K562 (cell line): ENCODE measurements around the gene DHRS12. TPM values are rescaled to one million over a fixed set of nuclear protein-coding genes. Genes with fewer than 3 reads are reported as not detected.

Experiments used
- ATAC-seq: fragments of 200-7000 bp; cut with Tn5 transposase; 3 replicates; pipeline ENCODE4 v1.9.1; 2020; ENCODE audit warnings: moderate library complexity
- BruUV-seq: library from RNA; stranded (reverse); fragments of 400-500 nt; replicated peaks from 2 replicates; lab custom pipeline; 2021; lab: Mats Ljungman, UMichigan
- CTCF ChIA-PET: fragments of 300-600 bp; formaldehyde crosslinking; extraction: SDS; loops from one replicate; lab custom pipeline; 2021; ENCODE audit warnings: low intra/inter-chr PET ratio; lab: Yijun Ruan, JAX
- POLR2A ChIA-PET: fragments of 300-600, 350-650 bp; sonication (Branson Sonifier 250); formaldehyde crosslinking; extraction: SDS; loops from one replicate; lab custom pipeline; 2021; ENCODE audit warnings: antibody characterized with exemption, inconsistent platforms; lab: Yijun Ruan, JAX
- DNase-seq, 4 experiments: peaks; one replicate each; pipeline versions ENCODE4 v3.0.0 to v3.0.0-alpha.2; 2011 to 2018; ENCODE audit warnings: low spot score in 3 of 4, mixed read lengths in 3 of 4; ENCODE audit errors: extremely low read depth in 1 of 4
- FAIRE-seq: peaks from 2 replicates; lab custom pipeline; 2011; peaks lifted over from hg19 to GRCh38; lab: Jason Lieb, UNC
- H2AFZ ChIP-seq: 2 replicates; pipeline ENCODE4 v1.6.0; 2011; ENCODE audit warnings: low read depth, low read length, control low read depth, inconsistent platforms
- H3K27ac ChIP-seq: fragments of 200-600 bp; 3 replicates; pipeline ENCODE4 v1.8.0; 2011; ENCODE audit warnings: low read depth, mild to moderate bottlenecking, control low read depth, inconsistent platforms, low read length, moderate library complexity, mixed read lengths; ENCODE audit errors: extremely low read depth
- H3K27me3 ChIP-seq, 2 experiments: fragments of 300-600 bp in 1 of 2; 2 replicates in 1 of 2; 3 replicates in 1 of 2; pipeline versions ENCODE4 v1.6.0 to v1.8.0; 2011; ENCODE audit warnings: inconsistent platforms in 2 of 2, low read length in 2 of 2, mild to moderate bottlenecking in 1 of 2, mixed read lengths in 1 of 2, moderate library complexity in 1 of 2; ENCODE audit not compliant: control insufficient read depth in 2 of 2, insufficient read depth in 2 of 2
- H3K36me3 ChIP-seq: fragments of 300-600 bp; 3 replicates; pipeline ENCODE4 v1.8.0; 2011; ENCODE audit warnings: mild to moderate bottlenecking, low read length, inconsistent platforms; ENCODE audit not compliant: control insufficient read depth, insufficient read depth
- H3K4me1 ChIP-seq, 2 experiments: fragments of 200-600 bp in 1 of 2; replicated peaks in 1 of 2; 2 replicates in 1 of 2; 3 replicates in 1 of 2; pipeline versions ENCODE4 v1.5.1 to v1.8.0; 2011; ENCODE audit warnings: inconsistent platforms in 2 of 2, low read length in 2 of 2, mild to moderate bottlenecking in 1 of 2, mixed read lengths in 1 of 2, moderate library complexity in 1 of 2; ENCODE audit not compliant: control insufficient read depth in 2 of 2, insufficient read depth in 2 of 2
- H3K4me2 ChIP-seq: 2 replicates; pipeline ENCODE4 v1.6.1; 2011; ENCODE audit warnings: low read length, control low read depth, inconsistent platforms, mixed read lengths; ENCODE audit not compliant: insufficient read depth
- H3K4me3 ChIP-seq: fragments of 200-600 bp; sonication (generic), shearing (Covaris generic); 2 replicates; pipeline ENCODE4 v1.5.1; 2016; ENCODE audit warnings: control low read depth, inconsistent platforms
- H3K79me2 ChIP-seq: fragments of 200-600 bp; 3 replicates; pipeline ENCODE4 v1.8.0; 2011; ENCODE audit warnings: low read length, inconsistent platforms; ENCODE audit not compliant: control insufficient read depth, insufficient read depth
- H3K9ac ChIP-seq, 2 experiments: 2 replicates each; pipeline versions ENCODE4 v1.6.0 to v1.6.1; 2011; ENCODE audit warnings: low read depth in 2 of 2, low read length in 2 of 2, control low read depth in 1 of 2, inconsistent platforms in 1 of 2, mild to moderate bottlenecking in 1 of 2, mixed read lengths in 1 of 2; ENCODE audit not compliant: insufficient read depth in 1 of 2
- H3K9me1 ChIP-seq: one replicate; pipeline ENCODE4 v1.6.0; 2011; ENCODE audit warnings: inconsistent platforms, mild to moderate bottlenecking, low read length, moderate library complexity; ENCODE audit not compliant: control insufficient read depth, insufficient read depth
- H3K9me3 ChIP-seq: replicated peaks from 2 replicates; pipeline ENCODE4 v1.5.1; 2011; ENCODE audit warnings: low read depth, low read length, inconsistent platforms; ENCODE audit not compliant: control insufficient read depth, insufficient read depth
- H4K20me1 ChIP-seq: replicated peaks from 2 replicates; pipeline ENCODE4 v1.6.1; 2011; ENCODE audit warnings: low read length, inconsistent platforms, mixed read lengths; ENCODE audit not compliant: control insufficient read depth, insufficient read depth
- ZFP36 ChIP-seq: fragments of 150-350 bp; IDR thresholded peaks from 2 replicates; pipeline ENCODE4 v1.6.1; 2018; ENCODE audit warnings: low read length, low read depth; ENCODE audit not compliant: partially characterized antibody
- WGBS: fragments of 100-300 bp; shearing (Covaris generic); methylation state at CpG from one replicate; pipeline ENCODE4 v1.1.6; 2016; ENCODE audit warnings: low coverage, mixed read lengths; ENCODE audit not compliant: insufficient coverage; ENCODE audit errors: missing lambda C conversion rate; 5-methylcytosine and 5-hydroxymethylcytosine counted together
- in situ Hi-C: fragments of 300-500 bp; cut with MboI; formaldehyde crosslinking; loops from 4 replicates; pipeline ENCODE4 v1.15.0; 2018; ENCODE audit warnings: inconsistent platforms, mixed read lengths
- intact Hi-C: fragments of 100-400 bp; cut with micrococcal nuclease; formaldehyde crosslinking; loops from 2 replicates; pipeline ENCODE4 v1.14.2; 2022
- polyA plus RNA-seq, 8 experiments: library from polyadenylated mRNA; depleted of rRNA in 4 of 8; stranded (reverse) in 5 of 8; unstranded in 3 of 8; fragments of >200 nt; fragmentation: Nextera tagmentation in 2 of 8; fragmentation: Illumina TruSeq in 1 of 8; extraction: Ambion mirVana in 2 of 8; extraction: Trizol in 1 of 8; gene quantifications; 2 replicates each; pipeline versions ENCODE4 v1.2.1 to v1.2.3, GENCODE V29; 2011 to 2014; ENCODE audit warnings: inconsistent platforms in 1 of 8, missing spikeins in 1 of 8
- total RNA-seq, 7 experiments: library from RNA; depleted of rRNA in 6 of 7; stranded (reverse); fragments of >200 nt in 6 of 7; fragmentation: Illumina TruSeq in 2 of 7; extraction: Trizol in 2 of 7; gene quantifications; 2 replicates each; pipeline versions ENCODE4 v1.2.1 to v1.2.3, GENCODE V29; 2011 to 2021; ENCODE audit warnings: low replicate concordance in 1 of 7
- TF ChIP-seq, protein P1 (sequence below): fragments of 450-650 bp; IDR thresholded peaks from 2 replicates; pipeline ENCODE4 v1.6.1; 2014; ENCODE audit warnings: low read depth, mild to moderate bottlenecking, moderate library complexity, borderline replicate concordance

DHRS12 gene
- total and polyA plus RNA-seq, 9 of the 15 experiments (the other 6 are each of a cell fraction or from before 2014, with no cell fraction given): 0.62 to 2.7 (median 0.98) TPM

DNA sequence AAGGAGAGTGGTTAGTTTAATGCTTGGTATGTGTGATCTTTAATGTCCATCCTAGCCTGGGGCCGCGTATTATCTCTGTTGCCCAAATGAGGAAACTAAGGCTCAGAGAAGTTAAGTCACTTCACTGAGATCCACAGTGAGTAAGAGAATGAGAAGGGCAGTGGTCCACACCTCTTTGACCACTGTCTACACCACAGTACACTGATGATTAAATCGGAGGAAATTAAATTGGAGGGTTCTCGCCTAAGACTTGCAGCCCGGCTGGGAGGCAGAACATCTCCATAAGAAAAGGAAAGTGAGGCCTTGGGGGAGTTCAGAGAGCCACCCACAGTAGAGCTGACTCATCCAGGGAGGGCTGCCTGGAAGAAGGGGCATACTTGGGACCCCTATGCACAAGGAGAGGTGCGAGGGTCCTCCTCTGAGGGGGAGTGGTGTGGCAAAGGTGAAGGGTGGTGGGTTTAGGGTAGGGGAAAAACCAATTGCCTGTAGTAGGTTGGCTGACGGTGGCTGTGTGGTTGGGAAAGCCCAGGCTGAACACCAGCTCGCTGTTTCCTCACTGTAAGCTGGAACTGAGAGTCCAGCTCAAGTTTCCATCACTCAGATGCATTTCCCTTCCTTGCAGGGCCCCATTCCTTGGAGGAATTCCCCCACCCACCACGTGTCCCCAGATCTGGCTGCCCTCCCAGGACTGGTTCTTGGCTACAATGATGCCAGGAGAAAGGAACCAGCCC is 15.0 kb upstream of the DHRS12 start:
- FAIRE-seq: no peak
- no peaks in the 10 kb centered on the region for H3K9me3 ChIP-seq
- TF ChIP-seq, protein P1, sequence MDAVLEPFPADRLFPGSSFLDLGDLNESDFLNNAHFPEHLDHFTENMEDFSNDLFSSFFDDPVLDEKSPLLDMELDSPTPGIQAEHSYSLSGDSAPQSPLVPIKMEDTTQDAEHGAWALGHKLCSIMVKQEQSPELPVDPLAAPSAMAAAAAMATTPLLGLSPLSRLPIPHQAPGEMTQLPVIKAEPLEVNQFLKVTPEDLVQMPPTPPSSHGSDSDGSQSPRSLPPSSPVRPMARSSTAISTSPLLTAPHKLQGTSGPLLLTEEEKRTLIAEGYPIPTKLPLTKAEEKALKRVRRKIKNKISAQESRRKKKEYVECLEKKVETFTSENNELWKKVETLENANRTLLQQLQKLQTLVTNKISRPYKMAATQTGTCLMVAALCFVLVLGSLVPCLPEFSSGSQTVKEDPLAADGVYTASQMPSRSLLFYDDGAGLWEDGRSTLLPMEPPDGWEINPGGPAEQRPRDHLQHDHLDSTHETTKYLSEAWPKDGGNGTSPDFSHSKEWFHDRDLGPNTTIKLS: no peak
- TF ChIP-seq ZFP36: peak; percentile 54
- DNase-seq: no peak
- H3K9ac ChIP-seq: no peak overlapping the region
- H3K79me2 ChIP-seq: no peaks in the 10 kb centered on the region
- in situ Hi-C loops: no loop called here
- H4K20me1 ChIP-seq: no peaks in the 10 kb centered on the region; the same call in 1 of the 2 replicates
- POLR2A ChIA-PET: no interaction called here
- no peaks in the 10 kb centered on the region for H3K9me1 ChIP-seq
- WGBS: 21% methylated on average over 7 of the region's 9 CpGs
- intact Hi-C loops: no loop called here
- no peak overlapping the region for H3K27ac ChIP-seq
- no peak overlapping the region for H2AFZ ChIP-seq
- no TSS peak for BruUV-seq
- peaks cover 3 to 11% of the 10 kb centered on the region in 2 experiments; a peak in 3 of 5 replicates for H3K4me1 ChIP-seq
- CTCF ChIA-PET: no interaction called here
- no peak overlapping the region for H3K4me3 ChIP-seq
- H3K27me3 ChIP-seq: peaks cover 3 to 40% of the 10 kb centered on the region in 2 experiments; a peak in 4 of 5 replicates
- H3K36me3 ChIP-seq: no peaks in the 10 kb centered on the region
- ATAC-seq: no peak
- H3K4me2 ChIP-seq: no peak overlapping the region
